HG02981 (cell line): Measurements from ENCODE around the gene GTF2H4.
A peak's percentile ranks its signal among the peaks of the same experiment; 100 is the strongest.
"Not testable (repeated sequence)": the region's sequence is repeated elsewhere in the genome, so short reads cannot be mapped to it uniquely, and the experiment has no call there.

Source experiments
- ATAC-seq: cut with Tn5 transposase; IDR thresholded peaks from one replicate; pipeline ENCODE4 v1.9.1; 2021; ENCODE audit warnings: mild to moderate bottlenecking, moderate library complexity; ENCODE audit not compliant: unreplicated experiment

The GTF2H4 gene

GRCh38 chr6:30893666-30894065 is 14.3 kb upstream of the GTF2H4 start:
- ATAC-seq: no peak

GRCh38 chr6:30894381-30894780 is 13.6 kb upstream of the GTF2H4 start:
- ATAC-seq: no peak

GRCh38 chr6:30894935-30895334 is 13.1 kb upstream of the GTF2H4 start:
- ATAC-seq: no peak

GRCh38 chr6:30895343-30895742 is 12.7 kb upstream of the GTF2H4 start:
- ATAC-seq: no peak

GRCh38 chr6:30896541-30896940 is 11.5 kb upstream of the GTF2H4 start:
- ATAC-seq: no peak

GRCh38 chr6:30897882-30898281 is 10.1 kb upstream of the GTF2H4 start:
- ATAC-seq: no peak

GRCh38 chr6:30898750-30899360 is 9.2 kb upstream of the GTF2H4 start:
- ATAC-seq: no peak

GRCh38 chr6:30900863-30901417 is 7.1 kb upstream of the GTF2H4 start:
- no peak for ATAC-seq

- no peak for ATAC-seq
Measured at GRCh38 chr6:30901436-30901835, 6.6 kb upstream of the GTF2H4 start.

GRCh38 chr6:30902196-30902595 is 5.8 kb upstream of the GTF2H4 start:
- not testable (repeated sequence) for ATAC-seq

GRCh38 chr6:30902709-30903108 is 5.3 kb upstream of the GTF2H4 start:
- ATAC-seq: no peak

- ATAC-seq: no peak
Measured at GRCh38 chr6:30903236-30903635, 4.8 kb upstream of the GTF2H4 start.

- not testable (repeated sequence) for ATAC-seq
Measured at GRCh38 chr6:30907290-30907757, 683 bp upstream of the GTF2H4 start.

- ATAC-seq: no peak
Measured at GRCh38 chr6:30908700-30909099, 693 bp downstream of the GTF2H4 start.

GRCh38 chr6:30910473-30910872 is 2.5 kb downstream of the GTF2H4 start:
- ATAC-seq: not testable (repeated sequence)

- no peak for ATAC-seq
Measured at GRCh38 chr6:30912746-30913520, 4.9 kb downstream of the GTF2H4 start.

- no peak for ATAC-seq
Measured at GRCh38 chr6:30913721-30914075, 5.7 kb downstream of the GTF2H4 start.

GRCh38 chr6:30914076-30914853 is 6.3 kb downstream of the GTF2H4 start, which contains the start of gene VARS2:
Gene VARS2 (plus strand): TSS chr6:30914238. CDS start chr6:30914837, 599 bp downstream.
- ATAC-seq: peak; percentile 76

GRCh38 chr6:30914854-30915590 is 7.0 kb downstream of the GTF2H4 start:
- ATAC-seq: no peak

- ATAC-seq: no peak
Measured at GRCh38 chr6:30915591-30915946, 7.6 kb downstream of the GTF2H4 start.

GRCh38 chr6:30917041-30917440 is 9.0 kb downstream of the GTF2H4 start:
- no peak for ATAC-seq
